Measurements from ENCODE around the gene TENT4A. TPM values are rescaled to one million over a fixed set of nuclear protein-coding genes. Genes with fewer than 3 reads are reported as not detected.

The TENT4A gene
- total RNA-seq, 1 donor from 2014 or later = 9.5 TPM

GRCh38 chr5:6704361-6704851 lies 8.8 kb upstream of the TENT4A start:
- no peaks in the 10 kb centered on the region for H3K36me3 ChIP-seq
- H3K27me3 ChIP-seq (ENCODE audit: low read depth) = no peaks in the 10 kb centered on the region
- peaks cover 27% of the 10 kb centered on the region for H3K4me1 ChIP-seq
- DNase-seq = peak; percentile 76
- H3K27ac ChIP-seq (replicated peaks) = peak overlapping the region; percentile 93
- TF ChIP-seq, protein P1, sequence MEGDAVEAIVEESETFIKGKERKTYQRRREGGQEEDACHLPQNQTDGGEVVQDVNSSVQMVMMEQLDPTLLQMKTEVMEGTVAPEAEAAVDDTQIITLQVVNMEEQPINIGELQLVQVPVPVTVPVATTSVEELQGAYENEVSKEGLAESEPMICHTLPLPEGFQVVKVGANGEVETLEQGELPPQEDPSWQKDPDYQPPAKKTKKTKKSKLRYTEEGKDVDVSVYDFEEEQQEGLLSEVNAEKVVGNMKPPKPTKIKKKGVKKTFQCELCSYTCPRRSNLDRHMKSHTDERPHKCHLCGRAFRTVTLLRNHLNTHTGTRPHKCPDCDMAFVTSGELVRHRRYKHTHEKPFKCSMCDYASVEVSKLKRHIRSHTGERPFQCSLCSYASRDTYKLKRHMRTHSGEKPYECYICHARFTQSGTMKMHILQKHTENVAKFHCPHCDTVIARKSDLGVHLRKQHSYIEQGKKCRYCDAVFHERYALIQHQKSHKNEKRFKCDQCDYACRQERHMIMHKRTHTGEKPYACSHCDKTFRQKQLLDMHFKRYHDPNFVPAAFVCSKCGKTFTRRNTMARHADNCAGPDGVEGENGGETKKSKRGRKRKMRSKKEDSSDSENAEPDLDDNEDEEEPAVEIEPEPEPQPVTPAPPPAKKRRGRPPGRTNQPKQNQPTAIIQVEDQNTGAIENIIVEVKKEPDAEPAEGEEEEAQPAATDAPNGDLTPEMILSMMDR (IDR thresholded peaks at IDR 0.05; ENCODE audit: borderline replicate concordance) = no peak
- H3K4me3 ChIP-seq = peak overlapping the region; percentile 38
- H3K9me3 ChIP-seq (replicated peaks) = no peaks in the 10 kb centered on the region
- intact Hi-C loops (cut with micrococcal nuclease) = no loop called here

DNA sequence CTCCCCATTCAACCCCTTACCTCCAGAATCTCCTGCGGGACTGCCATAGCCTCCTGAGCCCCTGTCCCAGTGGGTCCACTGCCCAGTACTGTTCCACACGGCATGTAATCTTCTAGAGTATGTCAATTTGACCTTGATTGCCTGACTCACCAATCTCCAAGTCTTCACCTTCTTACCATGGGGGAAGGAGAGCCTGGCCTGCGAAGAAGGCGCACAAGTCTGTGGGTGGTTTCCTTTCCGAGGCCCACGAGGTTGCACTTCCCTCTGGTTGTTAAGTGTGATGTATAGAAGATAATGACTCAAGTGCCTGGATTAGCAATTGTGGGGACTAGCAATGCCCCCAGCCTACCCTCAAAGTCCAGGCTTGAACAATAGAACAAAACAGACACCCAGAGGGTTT lies 8.1 kb upstream of the TENT4A start:
- DNase-seq = no peak
- no peaks in the 10 kb centered on the region for H3K9me3 ChIP-seq (replicated peaks)
- H3K4me3 ChIP-seq = peak overlapping the region; percentile 38
- H3K27me3 ChIP-seq (ENCODE audit: low read depth) = no peaks in the 10 kb centered on the region
- H3K27ac ChIP-seq (replicated peaks) = peak overlapping the region; percentile 93
- intact Hi-C loops (cut with micrococcal nuclease) = no loop called here
- no peaks in the 10 kb centered on the region for H3K36me3 ChIP-seq
- H3K4me1 ChIP-seq = peaks cover 27% of the 10 kb centered on the region
- TF ChIP-seq, protein P1 (IDR thresholded peaks at IDR 0.05; ENCODE audit: borderline replicate concordance) = no peak

DNA sequence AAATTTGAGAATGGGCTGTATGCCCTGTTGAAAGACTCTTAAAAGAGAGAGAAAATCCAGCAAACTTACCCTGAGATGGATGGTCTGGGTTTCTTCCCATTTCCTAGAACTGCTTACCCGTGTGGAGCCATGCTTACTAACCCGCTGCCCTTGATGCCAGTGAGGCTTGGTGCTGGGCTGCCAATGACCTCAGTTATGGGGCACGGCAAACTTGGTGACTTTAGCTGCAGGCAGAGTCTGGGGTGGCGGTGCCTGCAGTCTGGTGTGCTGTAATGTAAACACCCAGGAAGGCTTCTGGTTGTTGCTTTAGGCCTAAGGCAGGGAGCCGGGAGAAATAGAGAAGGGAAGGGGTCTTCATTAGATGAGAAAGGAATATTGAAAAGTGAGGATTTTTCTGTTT lies 7.3 kb upstream of the TENT4A start:
- TF ChIP-seq, protein P1 (IDR thresholded peaks at IDR 0.05; ENCODE audit: borderline replicate concordance) = no peak
- peaks cover 27% of the 10 kb centered on the region for H3K4me1 ChIP-seq
- no peak for DNase-seq
- no peak overlapping the region for H3K27ac ChIP-seq (replicated peaks)
- intact Hi-C loops (cut with micrococcal nuclease) = no loop called here
- no peaks in the 10 kb centered on the region for H3K9me3 ChIP-seq (replicated peaks)
- H3K36me3 ChIP-seq = no peaks in the 10 kb centered on the region
- H3K4me3 ChIP-seq = no peak overlapping the region
- H3K27me3 ChIP-seq (ENCODE audit: low read depth) = no peaks in the 10 kb centered on the region

- H3K4me1 ChIP-seq = peaks cover 40% of the 10 kb centered on the region
- TF ChIP-seq, protein P1 (IDR thresholded peaks at IDR 0.05; ENCODE audit: borderline replicate concordance) = no peak
- intact Hi-C loops (cut with micrococcal nuclease) = no loop called here
Observed at GRCh38 chr5:6707852-6708251, 5.4 kb upstream of the TENT4A start.

GRCh38 chr5:6708814-6709213 lies 4.4 kb upstream of the TENT4A start:
- Histone ChIP-seq H3K4me3 (no peak overlapping the region), H3K4me1 (peaks cover 34% of the 10 kb centered on the region), H3K27ac (replicated peaks) (peak overlapping the region; percentile 65), H3K9me3 (replicated peaks) (no peaks in the 10 kb centered on the region), H3K36me3 (no peaks in the 10 kb centered on the region), H3K27me3 (ENCODE audit: low read depth) (no peaks in the 10 kb centered on the region)
- intact Hi-C loops (cut with micrococcal nuclease) = no loop called here
- TF ChIP-seq, protein P1 (IDR thresholded peaks at IDR 0.05; ENCODE audit: borderline replicate concordance) = no peak
- DNase-seq = peak; percentile 46

More at GRCh38 chr5:6707852-6708251, 5.4 kb upstream of the TENT4A start:
- H3K4me3 ChIP-seq = no peak overlapping the region
- no peaks in the 10 kb centered on the region for H3K9me3 ChIP-seq (replicated peaks)
- no peaks in the 10 kb centered on the region for H3K27me3 ChIP-seq (ENCODE audit: low read depth)
- no peaks in the 10 kb centered on the region for H3K36me3 ChIP-seq
- peak overlapping the region; percentile 65 for H3K27ac ChIP-seq (replicated peaks)
- no peak for DNase-seq

All from left ventricle myocardium inferior (tissue), 1 donor.